Astrocyte (in vitro differentiated cells and primary cell): ENCODE data around the gene MPZL1. TPM values are rescaled to one million over a fixed set of nuclear protein-coding genes. Genes with fewer than 3 reads are reported as not detected.
A peak's percentile ranks its signal among the peaks of the same experiment; 100 is the strongest.

ENCODE experiments used
- DNase-seq: peaks from one replicate; pipeline ENCODE4 v3.0.0-alpha.2; 2010; ENCODE audit warnings: low read depth
- FAIRE-seq: peaks from 2 replicates; lab custom pipeline; 2011; peaks lifted over from hg19 to GRCh38; lab: Jason Lieb, UNC
- H2AFZ ChIP-seq: 2 replicates; pipeline ENCODE4 v1.6.0; 2012; ENCODE audit warnings: low read depth, low read length, inconsistent platforms
- H3K27ac ChIP-seq: 2 replicates; pipeline ENCODE4 v1.5.1; 2011; ENCODE audit warnings: low read depth, low read length, inconsistent platforms
- H3K27me3 ChIP-seq: 2 replicates; pipeline ENCODE4 v1.6.0; 2011; ENCODE audit warnings: low read length, inconsistent platforms; ENCODE audit not compliant: insufficient read depth
- H3K36me3 ChIP-seq: 2 replicates; pipeline ENCODE4 v1.5.1; 2011; ENCODE audit warnings: low read length, inconsistent platforms; ENCODE audit not compliant: insufficient read depth
- H3K4me1 ChIP-seq: 2 replicates; pipeline ENCODE4 v1.5.1; 2011; ENCODE audit warnings: low read length, inconsistent platforms; ENCODE audit not compliant: insufficient read depth
- H3K4me2 ChIP-seq: 2 replicates; pipeline ENCODE4 v1.6.0; 2012; ENCODE audit warnings: low read length, inconsistent platforms
- H3K4me3 ChIP-seq: 2 replicates; pipeline ENCODE4 v1.5.1; 2011; ENCODE audit warnings: low read depth, mild to moderate bottlenecking, low read length, inconsistent platforms; ENCODE audit not compliant: insufficient read depth
- H3K79me2 ChIP-seq: 2 replicates; pipeline ENCODE4 v1.6.0; 2012; ENCODE audit warnings: mild to moderate bottlenecking, low read length, inconsistent platforms; ENCODE audit not compliant: insufficient read depth
- H3K9ac ChIP-seq: 2 replicates; pipeline ENCODE4 v1.6.0; 2012; ENCODE audit warnings: mild to moderate bottlenecking, low read length, inconsistent platforms
- H3K9me3 ChIP-seq: 2 replicates; pipeline ENCODE4 v1.5.1; 2012; ENCODE audit warnings: low read depth, mild to moderate bottlenecking, low read length, inconsistent platforms; ENCODE audit not compliant: insufficient read depth
- H4K20me1 ChIP-seq: 2 replicates; pipeline ENCODE4 v1.6.0; 2012; ENCODE audit warnings: low read length, inconsistent platforms; ENCODE audit not compliant: insufficient read depth
- H3K27ac Mint-ChIP-seq: one replicate; pipeline ENCODE4 v1.8.0; 2021; ENCODE audit warnings: mild to moderate bottlenecking, mixed read lengths; ENCODE audit not compliant: unreplicated experiment
- H3K27me3 Mint-ChIP-seq: one replicate; pipeline ENCODE4 v1.8.0; 2021; ENCODE audit warnings: low read depth, mixed read lengths; ENCODE audit not compliant: unreplicated experiment
- H3K36me3 Mint-ChIP-seq: one replicate; pipeline ENCODE4 v1.8.0; 2021; ENCODE audit warnings: low read depth, mixed read lengths; ENCODE audit not compliant: unreplicated experiment
- H3K4me1 Mint-ChIP-seq: one replicate; pipeline ENCODE4 v1.8.0; 2021; ENCODE audit warnings: low read depth, mixed read lengths; ENCODE audit not compliant: unreplicated experiment
- H3K4me3 Mint-ChIP-seq: one replicate; pipeline ENCODE4 v1.8.0; 2021; ENCODE audit warnings: mild to moderate bottlenecking, moderate library complexity, mixed read lengths; ENCODE audit not compliant: unreplicated experiment
- H3K9me3 Mint-ChIP-seq: one replicate; pipeline ENCODE4 v1.8.0; 2021; ENCODE audit warnings: mild to moderate bottlenecking, mixed read lengths; ENCODE audit not compliant: unreplicated experiment
- CTCF ChIP-seq: IDR thresholded peaks from 2 replicates; pipeline ENCODE4 v1.5.1; 2011; ENCODE audit warnings: low read depth, mild to moderate bottlenecking, inconsistent platforms, low read length, moderate library complexity; ENCODE audit not compliant: insufficient read depth
- EZH2 ChIP-seq: IDR thresholded peaks from 2 replicates; pipeline ENCODE4 v1.6.1; 2012; ENCODE audit warnings: mild to moderate bottlenecking, low read length, inconsistent platforms; ENCODE audit not compliant: insufficient read depth
- total RNA-seq: library from RNA; stranded (reverse); gene quantifications from 2 replicates; pipeline ENCODE4 v1.2.1, GENCODE V29; 2021

The MPZL1 gene
- total RNA-seq, 1 donor from 2014 or later = 240 TPM

DNA sequence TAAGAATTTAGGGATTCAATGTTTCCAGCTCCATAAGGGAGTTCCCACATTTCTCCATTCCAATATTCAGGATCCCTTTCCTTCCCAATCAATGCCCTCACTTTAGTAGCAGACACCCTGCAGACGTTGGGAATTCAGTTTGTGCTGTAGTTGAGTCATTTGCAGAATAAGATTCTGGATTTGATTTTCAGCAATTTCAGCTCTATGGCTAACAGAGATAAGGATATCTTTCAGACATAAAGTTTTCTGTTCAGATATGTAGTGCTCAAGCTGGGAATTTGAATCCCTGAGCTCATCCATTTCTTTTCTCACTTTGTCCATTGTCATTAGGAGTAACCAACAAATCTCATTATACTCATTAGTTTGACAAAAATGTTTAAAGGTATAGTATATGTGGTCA lies 13.1 kb downstream of the MPZL1 start:
- H4K20me1 ChIP-seq = peaks cover 87% of the 10 kb centered on the region
- no peak for FAIRE-seq

GRCh38 chr1:167737169-167737568 lies 15.4 kb downstream of the MPZL1 start:
- H3K4me3 Mint-ChIP-seq = no peak overlapping the region
- H4K20me1 ChIP-seq = peaks cover 88% of the 10 kb centered on the region
- no peak overlapping the region for H3K9ac ChIP-seq
- FAIRE-seq (no peak), DNase-seq (no peak)
- H3K27ac Mint-ChIP-seq = no peak overlapping the region
- no peaks in the 10 kb centered on the region for H3K9me3 ChIP-seq
- no peaks in the 10 kb centered on the region for H3K36me3 ChIP-seq
- peaks cover 14% of the 10 kb centered on the region for H3K4me1 Mint-ChIP-seq
- H3K36me3 Mint-ChIP-seq = peaks cover 23% of the 10 kb centered on the region
- H3K79me2 ChIP-seq = peaks cover 95% of the 10 kb centered on the region
- H2AFZ ChIP-seq = no peak overlapping the region
- H3K27ac ChIP-seq = no peak overlapping the region
- H3K4me1 ChIP-seq = no peaks in the 10 kb centered on the region
- TF ChIP-seq CTCF (no peak), EZH2 (no peak)
- no peaks in the 10 kb centered on the region for H3K27me3 Mint-ChIP-seq
- H3K4me2 ChIP-seq = no peak overlapping the region
- no peaks in the 10 kb centered on the region for H3K27me3 ChIP-seq
- H3K4me3 ChIP-seq = no peak overlapping the region
- H3K9me3 Mint-ChIP-seq = peaks cover 4% of the 10 kb centered on the region

More for the DNA sequence above, 13.1 kb downstream of the MPZL1 start:
- no peak overlapping the region for H3K9ac ChIP-seq
- no peaks in the 10 kb centered on the region for H3K4me1 ChIP-seq
- H3K4me2 ChIP-seq = no peak overlapping the region
- peaks cover 2% of the 10 kb centered on the region for H3K9me3 Mint-ChIP-seq
- H3K4me3 ChIP-seq = no peak overlapping the region
- H3K36me3 ChIP-seq = peaks cover 4% of the 10 kb centered on the region
- no peaks in the 10 kb centered on the region for H3K27me3 ChIP-seq
- DNase-seq = no peak
- no peak overlapping the region for H3K27ac ChIP-seq
- peaks cover 26% of the 10 kb centered on the region for H3K36me3 Mint-ChIP-seq
- H3K79me2 ChIP-seq = peaks cover 95% of the 10 kb centered on the region
- H3K4me1 Mint-ChIP-seq = peaks cover 11% of the 10 kb centered on the region
- H3K27me3 Mint-ChIP-seq = no peaks in the 10 kb centered on the region
- H2AFZ ChIP-seq = no peak overlapping the region
- TF ChIP-seq EZH2 (no peak), CTCF (no peak)
- H3K27ac Mint-ChIP-seq = no peak overlapping the region
- H3K4me3 Mint-ChIP-seq = no peak overlapping the region
- H3K9me3 ChIP-seq = no peaks in the 10 kb centered on the region

- Histone ChIP-seq H3K27ac (no peak overlapping the region), H3K9ac (no peak overlapping the region), H2AFZ (no peak overlapping the region), H3K27me3 (no peaks in the 10 kb centered on the region), H4K20me1 (peaks cover 88% of the 10 kb centered on the region), H3K79me2 (peaks cover 90% of the 10 kb centered on the region), H3K4me1 (no peaks in the 10 kb centered on the region), H3K4me2 (no peak overlapping the region), H3K9me3 (no peaks in the 10 kb centered on the region), H3K36me3 (no peaks in the 10 kb centered on the region), H3K4me3 (no peak overlapping the region)
- peaks cover 20% of the 10 kb centered on the region for H3K36me3 Mint-ChIP-seq
- no peak for FAIRE-seq
- no peaks in the 10 kb centered on the region for H3K27me3 Mint-ChIP-seq
- TF ChIP-seq CTCF = no peak
- no peak for TF ChIP-seq EZH2
- peaks cover 19% of the 10 kb centered on the region for H3K4me1 Mint-ChIP-seq
- H3K4me3 Mint-ChIP-seq = no peak overlapping the region
- peak; percentile 51 for DNase-seq
- H3K27ac Mint-ChIP-seq = no peak overlapping the region
- H3K9me3 Mint-ChIP-seq = peaks cover 4% of the 10 kb centered on the region
Observed at GRCh38 chr1:167738158-167738557, 16.4 kb downstream of the MPZL1 start.
